Ammon's horn (tissue), 1 donor: ENCODE measurements around the gene ZNF236.

ENCODE experiments used
- DNase-seq: peaks from one replicate; pipeline ENCODE4 v3.0.0-alpha.2; 2016; ENCODE audit warnings: low spot score

Gene ZNF236

DNA sequence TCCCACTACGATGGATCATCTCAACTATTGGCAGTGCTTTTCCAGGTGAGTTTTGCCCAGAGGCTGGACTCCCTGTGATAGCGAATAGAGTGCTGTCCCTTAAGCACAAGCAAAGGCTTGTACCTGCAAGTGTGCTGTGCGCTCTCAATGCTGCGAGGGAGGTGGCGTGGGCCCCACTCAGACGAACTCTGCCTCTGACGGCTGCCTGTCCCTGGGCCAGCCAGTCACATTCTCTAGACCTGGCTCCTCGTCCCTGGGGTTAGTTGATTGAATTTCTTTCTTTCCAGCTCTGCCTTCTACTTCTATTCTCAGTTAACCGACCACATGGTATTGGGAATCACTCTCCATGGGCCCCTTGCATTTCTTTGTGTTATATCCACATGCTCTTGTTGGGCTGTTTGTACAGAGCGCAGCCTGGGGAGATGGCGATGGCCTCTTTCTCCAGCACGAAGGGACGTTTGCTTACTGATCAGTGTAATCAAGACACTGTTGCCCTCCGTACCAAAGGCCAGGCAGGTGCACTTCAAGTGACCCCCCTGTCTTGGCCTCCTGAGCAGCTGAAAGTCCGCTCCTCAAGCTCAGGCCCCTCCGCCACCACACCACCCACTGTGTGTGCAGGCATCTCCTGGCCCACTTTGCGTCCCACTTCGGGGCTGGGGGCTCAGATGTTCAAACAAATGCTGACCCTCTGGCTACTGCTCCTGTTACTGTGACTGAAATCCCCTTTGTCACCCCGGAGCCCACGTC, 151.3 kb downstream of the ZNF236 start:
- no peak for DNase-seq

DNA sequence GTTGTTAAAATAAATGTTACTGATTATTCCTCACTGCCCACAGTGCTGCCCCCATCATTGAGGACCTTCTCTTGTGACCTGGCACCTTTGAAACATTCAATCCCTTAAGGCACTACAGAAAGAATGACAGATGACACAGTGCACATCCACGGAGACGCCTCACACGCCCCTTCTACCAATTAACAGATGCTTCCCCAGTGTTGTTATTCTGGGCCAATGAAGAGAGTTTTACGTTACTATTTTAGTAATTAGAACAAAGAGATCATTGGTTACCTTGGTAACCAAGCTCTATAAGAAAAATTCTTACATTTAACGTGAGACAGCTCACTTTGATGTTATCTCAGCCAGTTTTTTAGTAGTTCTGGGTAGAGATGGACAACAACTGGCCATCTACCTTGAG, 152.0 kb downstream of the ZNF236 start:
- no peak for DNase-seq

DNA sequence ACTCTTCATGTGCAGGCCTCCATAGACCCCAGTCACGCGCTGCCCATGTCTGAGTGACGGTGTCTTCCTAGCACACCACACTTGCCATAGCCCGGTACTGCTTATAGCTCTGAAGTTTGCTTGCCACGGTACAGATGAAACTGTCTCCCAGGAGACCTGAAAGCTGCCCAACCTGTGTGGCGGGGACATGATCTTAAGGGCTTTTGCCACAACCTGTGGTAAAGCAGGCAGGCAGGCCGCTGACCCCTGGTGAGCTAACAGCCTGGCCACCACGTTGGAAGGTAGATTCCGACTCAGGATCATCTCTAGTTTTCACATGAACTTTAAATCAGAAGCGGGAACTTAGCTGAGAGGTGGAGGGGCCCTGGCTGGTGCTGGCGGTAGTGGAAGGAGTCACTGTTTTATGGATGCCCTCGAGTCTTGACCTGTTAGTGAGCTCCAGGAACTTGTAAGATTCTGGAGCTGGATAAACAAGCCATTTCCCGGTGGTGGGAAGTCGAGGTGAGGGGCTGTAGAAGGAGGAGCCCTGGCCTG, 153.3 kb downstream of the ZNF236 start:
- DNase-seq = no peak

DNA sequence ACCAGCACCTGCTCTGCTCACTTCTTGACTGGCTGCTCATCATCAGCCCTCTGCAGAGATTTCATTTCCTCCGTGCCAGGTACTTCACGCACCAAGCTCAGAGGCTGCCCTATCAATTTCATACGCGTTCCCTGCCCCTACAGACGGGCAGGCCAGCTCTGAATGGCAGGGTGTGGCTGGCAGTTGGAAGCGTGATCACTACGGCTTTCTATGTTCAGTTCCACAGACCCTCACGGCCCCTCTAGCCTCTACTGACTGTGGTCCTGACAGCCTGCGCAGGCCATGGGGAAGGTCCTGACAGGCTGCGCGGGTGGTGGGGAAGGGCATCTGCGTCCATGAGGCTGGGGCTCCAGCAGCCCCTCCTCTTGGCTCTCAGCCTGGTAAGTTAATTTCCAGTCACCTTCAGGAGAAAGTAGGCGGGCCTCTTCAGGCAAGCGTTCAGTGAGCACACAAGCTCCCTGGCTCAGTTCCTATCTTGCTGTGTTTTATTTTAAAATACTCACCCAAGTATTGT, 154.8 kb downstream of the ZNF236 start:
- no peak for DNase-seq

DNA sequence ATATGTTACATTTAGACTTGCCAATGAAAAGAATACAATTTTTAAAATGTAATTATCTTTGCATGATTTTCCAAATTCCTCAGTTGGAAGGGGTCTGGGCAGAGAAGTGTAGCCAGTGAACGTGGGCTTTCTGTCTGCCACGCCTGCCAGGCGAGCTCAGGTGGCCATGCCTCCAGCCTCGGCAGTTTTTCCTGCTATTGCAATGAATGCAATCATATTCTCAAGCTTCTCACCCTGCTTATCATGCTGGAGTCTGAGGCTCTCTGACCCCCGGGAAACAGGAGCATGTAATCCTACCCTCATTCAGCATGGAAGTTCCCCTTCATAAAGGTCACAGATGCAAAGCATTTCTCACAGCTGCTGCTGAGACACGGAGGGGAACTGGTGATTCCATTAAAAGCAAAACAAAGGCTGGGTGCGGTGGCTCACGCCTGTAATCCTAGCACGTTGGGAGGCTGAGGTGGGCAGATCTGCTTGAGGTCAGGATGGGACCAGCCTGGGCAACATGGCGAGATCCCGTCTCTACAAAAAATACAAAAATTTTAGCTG, 155.4 kb downstream of the ZNF236 start:
- DNase-seq = no peak

DNA sequence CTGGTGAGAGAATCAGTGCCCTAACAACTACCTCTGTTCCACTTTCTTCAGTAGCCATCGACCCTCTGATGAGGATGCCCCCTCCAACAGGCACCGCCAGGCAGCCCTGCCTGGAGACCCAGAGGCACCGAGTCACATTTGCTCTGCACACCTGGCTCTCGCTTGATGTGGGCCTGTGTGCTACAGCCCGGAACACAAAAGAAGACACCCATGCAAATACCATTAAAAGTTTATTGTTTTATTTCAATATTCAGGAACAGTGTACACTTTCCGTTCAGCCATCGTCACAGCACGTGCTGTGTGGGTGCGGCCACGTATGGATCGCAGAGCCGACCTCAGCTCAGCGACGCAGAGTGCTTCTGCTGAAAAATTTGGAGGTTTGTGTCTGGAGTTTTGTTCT, 156.3 kb downstream of the ZNF236 start:
- no peak for DNase-seq

DNA sequence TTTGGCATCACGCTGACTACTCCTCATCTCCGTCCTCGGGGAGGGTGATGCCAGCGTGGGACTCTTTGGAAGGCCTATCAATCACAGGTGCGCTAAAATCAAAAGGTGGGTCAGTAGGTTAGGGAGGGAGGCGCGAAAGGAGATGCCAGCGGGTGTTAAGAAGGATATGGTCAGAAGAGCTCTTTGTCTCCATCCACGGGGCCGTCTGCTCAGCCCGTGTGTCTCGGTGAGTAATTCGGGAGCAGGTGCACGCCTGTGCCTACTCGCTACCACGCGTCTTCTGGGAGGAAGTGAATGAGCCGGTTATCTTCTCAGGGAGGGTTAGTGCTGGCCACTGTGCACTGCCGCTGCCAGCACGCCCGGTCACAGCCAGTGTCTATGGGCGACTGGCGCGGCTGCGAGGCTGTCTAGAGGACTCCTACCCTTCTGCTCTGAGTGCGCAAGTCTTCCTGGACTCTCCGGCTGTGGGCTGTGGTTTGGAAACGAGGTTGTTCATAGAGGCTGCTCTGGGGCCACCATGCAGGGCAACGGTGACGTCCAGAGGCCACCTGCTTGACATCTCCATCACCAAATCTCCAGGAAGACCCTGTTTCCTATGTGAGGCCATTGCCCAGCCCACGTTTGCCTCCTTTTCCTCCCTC, 156.9 kb downstream of the ZNF236 start:
- no peak for DNase-seq

DNA sequence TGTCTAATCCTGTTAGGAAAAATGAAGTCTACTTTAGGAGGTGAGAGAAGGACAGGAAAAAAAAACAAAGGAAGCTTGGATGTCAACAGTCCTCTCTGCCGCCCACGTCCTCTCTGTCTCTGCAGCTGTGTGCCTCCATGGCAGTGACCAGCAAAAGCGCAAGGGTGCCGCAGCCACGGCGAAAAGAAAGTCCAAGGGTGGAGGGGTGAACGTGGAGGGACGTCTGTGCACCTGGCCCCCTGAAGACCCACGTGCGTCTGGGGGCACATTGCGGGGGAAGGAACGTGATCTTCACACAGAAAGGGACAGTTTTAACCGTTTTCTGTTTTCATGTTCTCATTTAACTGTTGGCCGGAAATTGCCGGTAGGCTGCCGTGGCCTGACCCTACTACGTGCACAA, 157.5 kb downstream of the ZNF236 start:
- DNase-seq = no peak

DNA sequence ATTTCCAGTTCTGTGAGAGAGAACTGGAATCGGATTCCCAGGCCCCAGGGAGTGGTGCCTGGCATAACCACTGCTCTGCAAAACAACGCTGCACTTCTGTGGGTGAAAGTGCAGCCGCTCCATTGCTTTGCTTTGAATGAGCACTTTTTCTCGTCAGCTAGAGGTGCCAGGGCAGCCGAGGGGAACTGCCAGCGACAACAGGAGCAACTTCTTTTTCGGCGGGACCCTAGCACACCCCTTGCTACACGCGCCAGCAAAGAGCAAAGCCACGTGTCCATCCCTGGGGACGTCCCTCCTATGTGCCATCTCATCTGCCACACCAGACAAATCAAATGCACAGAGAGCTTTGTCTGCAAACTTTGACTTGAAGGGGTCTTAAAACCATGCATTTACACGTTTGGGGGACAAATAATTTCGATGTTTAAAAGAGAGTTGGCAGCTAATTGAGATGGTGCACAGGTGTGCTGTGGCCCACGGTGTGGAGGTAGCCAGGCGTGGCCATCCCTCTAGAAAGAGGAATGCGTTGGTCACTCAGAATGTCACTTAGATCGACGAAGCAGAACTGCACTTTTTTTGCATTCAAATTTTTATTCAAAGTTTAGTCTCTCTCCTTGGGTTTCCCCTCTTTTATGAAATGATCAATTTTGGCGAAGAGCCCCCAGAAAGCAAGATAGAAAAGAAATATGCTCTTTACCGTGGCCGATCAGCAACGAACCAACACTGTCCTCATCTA, 158.5 kb downstream of the ZNF236 start:
- DNase-seq = no peak

DNA sequence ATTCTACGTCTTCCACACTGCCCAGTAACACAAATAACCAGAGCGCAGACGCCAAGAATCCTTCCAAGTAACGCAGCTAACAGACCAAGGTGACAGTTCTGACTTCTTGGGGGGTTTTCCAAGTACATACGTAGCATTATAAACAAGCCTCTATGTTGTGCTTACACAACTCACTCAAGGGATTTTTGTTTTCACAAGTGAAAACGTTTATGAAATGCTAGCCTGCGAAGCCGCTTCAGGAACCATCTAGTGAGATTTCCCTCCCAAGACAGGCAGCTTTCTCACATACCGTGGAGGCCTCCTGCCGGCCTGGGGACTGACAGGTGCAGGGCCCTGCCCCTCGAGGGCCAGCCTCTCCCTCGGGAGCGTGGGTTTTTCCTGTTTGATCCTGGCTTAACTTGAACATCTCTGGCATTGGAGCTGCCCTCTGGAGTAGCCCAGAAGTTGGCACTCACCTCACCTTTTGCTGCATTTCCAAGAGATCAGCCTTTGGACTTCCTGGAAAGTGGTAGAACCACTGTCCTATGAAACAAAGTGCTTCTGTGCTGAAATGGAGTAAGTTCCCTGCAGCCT, 159.1 kb downstream of the ZNF236 start:
- DNase-seq = no peak

DNA sequence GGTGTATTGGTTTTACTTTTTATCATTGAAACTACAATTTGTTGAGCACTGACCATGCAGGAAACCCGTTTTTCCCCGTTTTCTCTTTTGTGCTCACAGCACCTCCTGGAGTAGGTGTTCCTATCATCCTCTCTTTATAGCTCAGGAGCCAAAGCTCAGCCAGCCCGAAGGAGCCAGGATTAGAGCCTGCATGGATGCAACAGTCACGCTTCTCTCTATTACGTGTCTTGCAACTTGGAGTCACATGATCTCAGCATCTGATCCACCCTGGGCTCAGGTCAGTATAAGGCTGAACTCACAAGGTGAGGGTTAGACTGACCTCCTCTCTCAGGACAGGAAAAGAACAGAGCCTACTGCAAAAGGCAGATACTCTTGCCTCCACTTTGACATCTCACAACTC, 159.7 kb downstream of the ZNF236 start:
- DNase-seq = no peak

DNA sequence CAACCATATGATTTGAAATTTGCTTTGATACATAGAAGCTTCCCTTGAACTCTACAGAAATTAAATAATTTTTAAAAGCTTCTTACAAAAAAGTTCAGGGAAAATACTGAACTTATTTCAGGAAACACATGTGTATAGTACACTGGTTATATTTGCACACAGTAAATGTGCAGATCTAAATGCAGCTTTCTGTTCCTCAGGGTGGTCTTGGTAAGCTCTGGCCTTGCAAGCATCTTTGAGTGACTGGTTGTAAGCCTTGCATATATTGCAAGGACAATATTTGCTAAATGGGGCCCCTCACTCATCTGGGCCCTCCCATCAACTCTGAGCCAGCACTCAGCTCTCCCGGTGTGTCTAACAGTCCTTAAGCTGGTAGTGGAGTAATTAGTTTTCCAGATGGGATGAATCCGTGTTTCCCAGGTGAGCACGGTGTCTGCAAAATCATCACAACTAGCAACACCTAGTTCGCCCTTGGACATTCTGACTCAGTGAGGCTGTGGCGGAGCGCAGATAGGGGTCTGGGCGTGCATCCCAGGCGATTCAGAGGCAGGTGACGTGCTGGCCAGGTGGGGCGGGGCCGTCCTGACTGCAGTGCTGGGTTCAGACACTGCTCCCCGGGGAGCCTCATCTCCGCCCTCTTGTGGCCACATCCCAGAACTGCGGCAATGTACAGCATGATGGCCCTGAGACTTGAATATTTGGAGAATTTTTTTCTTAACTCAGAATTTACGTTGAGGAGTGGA, 160.7 kb downstream of the ZNF236 start:
- peak; percentile 82 for DNase-seq

DNA sequence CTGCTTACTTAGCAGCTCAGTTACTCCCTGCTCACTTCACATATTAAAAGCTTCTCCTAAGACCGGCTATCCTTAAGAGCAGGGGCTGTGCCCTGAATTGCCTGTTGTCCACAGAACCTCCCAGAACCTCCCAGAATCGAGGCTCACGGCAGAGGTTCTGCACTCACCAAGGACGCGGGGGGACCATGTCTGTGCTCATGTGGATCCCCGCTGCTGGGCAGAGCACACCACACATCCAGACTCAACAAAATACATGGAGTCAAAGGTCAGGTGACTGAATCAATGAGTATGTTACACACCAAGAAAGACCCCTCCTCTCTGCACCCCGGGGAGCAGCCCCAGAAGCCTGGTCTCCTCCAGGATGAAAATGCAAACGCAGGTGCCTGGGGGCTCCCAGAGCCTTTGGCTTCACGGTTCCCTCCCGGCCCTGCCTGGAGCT, 161.3 kb downstream of the ZNF236 start:
- DNase-seq = no peak

DNA sequence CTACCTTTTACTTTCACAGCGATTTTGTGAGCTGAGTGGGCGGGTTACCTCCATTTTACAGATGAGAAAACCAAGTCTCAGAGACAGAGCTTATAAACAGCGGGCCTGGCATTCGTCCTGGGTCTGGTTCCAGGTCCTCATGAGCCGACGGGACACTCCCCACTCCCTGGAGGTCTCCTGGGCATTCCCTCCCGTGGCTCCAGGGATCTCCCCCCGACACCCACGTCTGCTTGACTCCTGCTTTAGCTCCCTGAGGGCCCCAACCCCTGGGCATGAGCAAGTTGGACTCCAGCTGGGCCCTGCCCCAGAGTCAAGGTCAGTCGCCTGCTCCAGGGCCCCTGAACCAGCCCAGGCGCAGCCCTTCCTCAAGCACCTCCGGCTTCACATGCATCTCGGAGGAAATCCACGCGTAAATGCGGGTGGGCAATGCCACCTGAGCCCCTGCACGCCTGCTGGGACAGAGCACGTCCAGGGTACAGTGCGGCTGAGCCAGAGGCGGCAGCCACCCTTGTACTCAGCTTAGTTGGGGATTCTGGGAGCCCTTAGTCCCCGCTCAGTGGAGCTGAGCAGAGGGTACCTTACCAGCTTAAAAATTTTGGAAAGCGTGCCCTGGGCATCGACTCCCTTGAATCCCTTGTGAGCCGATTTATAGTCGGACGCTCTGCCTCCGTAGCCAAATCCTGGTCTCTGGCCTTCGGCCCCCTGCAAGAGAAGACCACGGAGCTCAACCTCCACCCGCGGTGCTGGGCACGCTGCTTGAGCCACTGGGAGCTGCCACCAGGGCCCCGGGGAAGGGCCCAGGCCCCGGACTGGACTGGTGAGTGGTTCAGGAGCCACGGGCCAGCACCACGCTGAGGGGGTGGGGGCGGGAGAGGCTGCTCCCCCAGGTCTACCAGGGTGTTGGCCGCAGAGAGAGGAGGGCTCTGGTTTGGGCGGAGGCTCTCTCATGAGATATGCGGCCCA, 162.1 kb downstream of the ZNF236 start:
- no peak for DNase-seq

DNA sequence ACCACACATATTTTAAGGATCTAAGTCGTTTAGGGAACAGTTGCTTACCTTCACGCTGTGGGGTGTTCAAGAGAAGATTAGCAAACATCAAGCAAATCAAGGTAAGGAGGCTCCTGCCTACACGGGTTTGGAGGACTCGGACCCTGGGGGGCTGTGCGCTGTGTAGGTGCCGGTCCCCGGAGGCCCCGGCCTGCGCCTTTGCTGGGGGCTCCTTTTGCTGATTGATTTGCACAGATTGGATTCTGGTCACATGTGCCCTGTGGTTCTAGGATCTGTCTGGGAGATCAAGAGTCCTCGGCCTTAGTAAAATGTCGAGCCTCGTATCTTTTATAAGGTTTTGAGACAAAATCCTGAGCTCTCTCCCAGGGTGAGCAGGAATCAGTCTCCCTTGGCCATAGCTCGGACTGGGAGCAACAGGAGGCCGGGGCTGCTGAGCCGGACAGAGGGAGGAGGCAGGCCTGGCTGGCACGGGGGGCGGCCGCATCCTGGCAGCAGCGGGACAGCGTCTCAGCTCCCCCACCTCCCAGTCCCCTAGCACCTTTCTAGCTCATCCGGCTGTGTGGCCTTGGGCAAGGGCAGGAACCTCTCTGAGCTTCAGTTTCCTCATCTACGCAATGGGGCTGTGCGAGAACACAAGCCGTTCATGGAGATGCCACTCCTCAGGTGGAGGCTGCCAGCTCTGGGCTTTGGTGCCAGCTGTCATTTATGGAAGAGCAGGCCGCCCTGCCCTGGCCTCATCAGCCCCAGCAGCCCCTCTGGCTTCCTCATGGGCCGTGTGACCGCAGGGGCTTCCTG, 163.0 kb downstream of the ZNF236 start:
- DNase-seq = peak; percentile 9

DNA sequence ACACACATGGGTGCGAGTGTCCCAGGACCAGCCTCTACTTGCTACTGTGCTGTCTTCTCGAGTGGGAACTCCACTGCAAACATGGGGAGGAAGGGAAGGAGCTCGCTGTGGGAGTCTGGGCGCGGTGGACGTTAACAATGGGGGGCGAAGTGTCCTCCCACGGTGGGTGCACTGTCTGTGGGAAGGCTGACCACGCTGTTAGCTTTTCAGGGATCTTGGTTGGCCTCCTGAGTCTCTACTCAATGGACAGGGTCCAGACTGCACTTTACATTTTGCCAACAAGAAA, 163.5 kb downstream of the ZNF236 start:
- no peak for DNase-seq

DNA sequence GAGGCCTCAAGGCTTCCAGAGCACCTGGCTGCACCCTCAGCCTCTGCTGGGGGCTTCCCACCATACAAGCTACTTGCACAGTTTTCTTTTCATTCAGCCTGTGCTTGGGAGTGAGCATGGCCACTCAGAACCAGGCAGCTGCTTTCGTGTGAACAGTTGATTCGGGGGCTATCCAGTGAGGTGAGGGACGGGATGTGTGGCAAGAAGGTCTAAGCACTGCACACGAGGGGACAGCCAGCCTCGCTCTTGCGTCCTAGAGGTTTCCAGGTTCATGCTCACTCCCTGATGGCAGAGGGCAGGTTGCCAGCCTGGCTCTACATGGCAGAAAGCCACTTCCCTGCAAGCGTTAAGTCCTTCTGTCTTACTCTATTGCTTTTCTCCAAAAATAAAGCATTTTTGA, 164.0 kb downstream of the ZNF236 start:
- peak; percentile 7 for DNase-seq

DNA sequence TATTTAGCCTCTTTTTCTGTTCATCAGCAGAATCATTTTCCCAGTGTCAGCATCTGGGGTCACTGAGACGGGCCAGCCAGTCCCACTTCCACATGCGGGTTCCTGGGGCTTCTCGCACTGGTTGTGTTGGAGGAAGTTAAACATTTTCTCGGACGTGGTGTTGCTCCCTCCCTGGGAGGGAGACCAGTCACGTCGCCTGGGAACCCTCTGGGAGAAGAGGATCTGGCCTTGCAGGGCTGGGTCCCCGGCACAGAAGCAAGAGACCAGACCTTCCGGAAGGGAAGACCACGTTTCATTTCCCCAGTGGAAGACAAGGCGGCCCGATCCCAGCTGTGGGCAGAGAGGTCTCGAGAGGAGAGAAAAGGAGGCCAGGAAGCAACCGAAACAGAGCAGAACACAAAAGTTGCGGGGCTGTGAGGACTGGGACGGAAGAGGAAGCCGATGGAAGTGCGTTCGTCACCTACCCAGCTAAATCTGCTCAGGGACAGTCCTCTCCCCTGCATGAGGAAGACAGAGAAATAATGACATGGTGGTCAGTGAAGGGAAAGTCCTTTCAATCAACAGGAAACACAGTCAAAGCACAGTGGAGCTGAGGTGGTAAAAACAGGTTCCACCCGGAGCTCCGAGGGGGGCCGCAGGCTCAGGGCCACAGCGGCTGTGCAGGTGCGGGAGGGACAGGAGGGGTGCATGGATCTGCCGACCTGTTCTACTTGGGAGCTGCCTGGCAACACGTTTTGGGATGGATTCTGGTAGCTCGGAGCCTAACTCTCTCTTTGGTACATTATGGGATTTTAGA, 165.9 kb downstream of the ZNF236 start:
- peak; percentile 64 for DNase-seq
